Activated CD8-positive, alpha-beta memory T cell treated with anti-CD3 and anti-CD28 coated beads for 36 hours (primary cell): ENCODE measurements around the gene PTP4A1. TPM values are rescaled to one million over a fixed set of nuclear protein-coding genes. Genes with fewer than 3 reads are reported as not detected.
"Not testable (repeated sequence)": the region's sequence is repeated elsewhere in the genome, so short reads cannot be mapped to it uniquely, and the experiment has no call there.

ENCODE experiments used
- CTCF ChIA-PET: fragments of 350-600 bp; sonication (Branson Sonifier 250); formaldehyde crosslinking; loops from one replicate; lab custom pipeline; 2021; ENCODE audit warnings: antibody characterized with exemption; lab: Charles Lee
- POLR2A ChIA-PET: fragments of 350-600 bp; sonication (Branson Sonifier 250); formaldehyde crosslinking; loops from one replicate; lab custom pipeline; 2021; ENCODE audit warnings: antibody characterized with exemption; lab: Charles Lee
- total RNA-seq, 2 experiments: library from RNA; stranded (reverse); gene quantifications; one replicate each; pipeline ENCODE4 v1.2.3, GENCODE V29; 2021

Gene PTP4A1
- total RNA-seq, 2 experiments from 2014 or later, result 87.9 to 96.6 TPM

- ChIA-PET POLR2A (no interaction called here), CTCF (interaction anchor here (1.1 kb wide), 1 partner anchor 24 kb away, joined by 3 read pairs; no protein-coding TSS in a partner anchor)
These were observed 6.5 kb downstream of the PTP4A1 start for GRCh38 chr6:63578757-63579156.

GRCh38 chr6:63579937-63580703 lies 7.8 kb downstream of the PTP4A1 start:
- ChIA-PET CTCF (interaction anchor here (1.1 kb wide), 1 partner anchor 25 kb away, joined by 3 read pairs; no protein-coding TSS in a partner anchor), POLR2A (no interaction called here)

- ChIA-PET CTCF (no interaction called here), POLR2A (no interaction called here)
These were observed 8.4 kb downstream of the PTP4A1 start for GRCh38 chr6:63580704-63580961.

- POLR2A ChIA-PET, result no interaction called here
- CTCF ChIA-PET, result no interaction called here
These were observed 9.2 kb downstream of the PTP4A1 start for GRCh38 chr6:63581355-63582013.

DNA sequence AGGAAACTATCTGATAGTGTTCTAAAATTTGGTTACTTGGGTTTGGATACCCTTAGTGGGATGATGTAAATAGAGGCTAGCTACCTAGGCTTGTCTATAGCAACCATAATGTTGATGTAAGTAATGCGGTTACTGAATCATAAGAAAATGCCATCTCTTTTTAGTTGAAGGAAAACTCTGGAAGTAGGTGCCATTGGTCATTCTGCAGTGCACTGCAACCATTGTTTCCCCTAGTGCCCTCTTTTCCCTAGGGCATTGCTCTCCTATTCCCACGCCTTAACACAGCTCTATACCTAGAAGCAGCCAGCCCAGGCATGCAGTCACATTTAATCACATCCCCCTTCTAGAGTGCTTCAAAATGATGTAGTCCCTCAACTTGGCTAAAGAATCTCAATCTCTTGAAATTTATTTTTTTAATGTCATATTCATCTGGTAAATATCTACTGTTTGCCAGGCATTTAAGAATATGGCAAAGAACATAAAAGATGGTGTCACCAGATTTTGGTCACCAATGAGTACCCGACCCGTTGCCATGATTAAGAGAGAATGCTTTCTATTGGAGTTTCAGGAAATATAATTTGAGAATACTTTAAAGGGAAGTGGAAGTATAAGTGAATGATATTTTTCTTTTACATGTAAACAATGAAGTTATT lies 10.4 kb downstream of the PTP4A1 start:
- CTCF ChIA-PET, result interaction anchor here (1.1 kb wide), 1 partner anchor 18 kb away, joined by 3 read pairs; no protein-coding TSS in a partner anchor

DNA sequence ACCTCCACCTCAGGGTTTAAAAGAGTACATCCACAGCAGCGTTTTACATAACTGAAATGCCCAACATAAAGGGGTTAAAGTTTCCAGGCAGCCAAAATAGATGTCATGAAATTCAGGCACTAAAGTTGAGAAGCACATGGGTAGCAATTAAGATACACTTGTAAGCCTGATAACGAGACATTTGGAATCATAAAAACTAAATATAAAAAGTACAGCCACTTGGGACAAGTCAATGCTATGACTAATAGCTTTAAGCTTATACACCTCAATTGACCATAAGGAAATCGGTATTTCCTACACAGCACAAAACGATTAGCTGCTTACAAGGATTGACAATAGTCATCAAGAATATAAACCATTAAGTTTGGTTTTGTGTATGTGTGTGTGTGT lies 11.8 kb downstream of the PTP4A1 start:
- ChIA-PET CTCF (interaction anchor here (1.1 kb wide), 1 partner anchor 17 kb away, joined by 3 read pairs; no protein-coding TSS in a partner anchor), POLR2A (no interaction called here)

More for the DNA sequence above, 10.4 kb downstream of the PTP4A1 start:
- POLR2A ChIA-PET, result no interaction called here

DNA sequence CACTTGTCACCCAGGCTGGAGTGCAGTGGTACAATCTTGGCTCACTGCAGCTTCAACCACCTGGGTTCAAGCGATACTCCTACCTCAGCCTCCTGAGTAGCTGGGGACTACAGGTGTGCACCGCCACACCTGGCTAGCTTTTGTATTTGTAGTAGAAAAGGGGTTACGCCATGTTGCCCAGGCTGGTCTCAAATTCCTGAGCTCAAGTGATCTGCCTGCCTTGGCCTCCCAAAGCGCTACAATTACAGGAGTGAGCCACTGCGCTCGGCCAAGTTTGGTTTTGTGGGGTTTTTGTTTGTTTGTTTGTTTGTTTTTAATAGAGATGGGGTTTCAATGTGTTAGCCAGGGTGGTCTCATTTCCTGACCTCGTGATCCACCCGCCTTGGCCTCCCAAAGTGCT lies 12.3 kb downstream of the PTP4A1 start:
- POLR2A ChIA-PET, result no interaction called here

GRCh38 chr6:63585652-63586051 lies 13.4 kb downstream of the PTP4A1 start:
- CTCF ChIA-PET, POLR2A ChIA-PET: not testable (repeated sequence)

More for the DNA sequence above, 12.3 kb downstream of the PTP4A1 start:
- CTCF ChIA-PET, result no interaction called here

GRCh38 chr6:63589952-63590411 lies 17.7 kb downstream of the PTP4A1 start:
- ChIA-PET CTCF (no interaction called here), POLR2A (no interaction called here)

DNA sequence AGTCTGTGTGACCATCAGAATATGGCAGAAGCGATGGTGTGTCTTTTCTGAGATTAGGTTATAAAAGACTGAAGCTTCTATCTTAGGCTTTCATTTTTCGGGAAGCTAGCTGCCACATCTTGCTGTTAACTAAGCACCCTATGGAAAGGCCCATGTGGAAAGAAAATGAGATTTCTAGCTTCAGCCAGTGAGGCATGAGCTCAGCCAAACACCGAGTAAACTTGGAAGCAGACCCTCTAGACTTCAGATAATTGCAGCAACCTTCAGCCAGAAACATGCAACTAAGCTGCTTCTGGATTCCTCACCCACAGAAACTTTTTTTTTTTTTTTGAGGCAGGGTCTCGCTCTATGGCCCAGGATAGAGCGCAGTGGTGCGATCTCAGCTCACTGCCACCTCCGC lies 20.6 kb downstream of the PTP4A1 start:
- ChIA-PET CTCF (no interaction called here), POLR2A (no interaction called here)

DNA sequence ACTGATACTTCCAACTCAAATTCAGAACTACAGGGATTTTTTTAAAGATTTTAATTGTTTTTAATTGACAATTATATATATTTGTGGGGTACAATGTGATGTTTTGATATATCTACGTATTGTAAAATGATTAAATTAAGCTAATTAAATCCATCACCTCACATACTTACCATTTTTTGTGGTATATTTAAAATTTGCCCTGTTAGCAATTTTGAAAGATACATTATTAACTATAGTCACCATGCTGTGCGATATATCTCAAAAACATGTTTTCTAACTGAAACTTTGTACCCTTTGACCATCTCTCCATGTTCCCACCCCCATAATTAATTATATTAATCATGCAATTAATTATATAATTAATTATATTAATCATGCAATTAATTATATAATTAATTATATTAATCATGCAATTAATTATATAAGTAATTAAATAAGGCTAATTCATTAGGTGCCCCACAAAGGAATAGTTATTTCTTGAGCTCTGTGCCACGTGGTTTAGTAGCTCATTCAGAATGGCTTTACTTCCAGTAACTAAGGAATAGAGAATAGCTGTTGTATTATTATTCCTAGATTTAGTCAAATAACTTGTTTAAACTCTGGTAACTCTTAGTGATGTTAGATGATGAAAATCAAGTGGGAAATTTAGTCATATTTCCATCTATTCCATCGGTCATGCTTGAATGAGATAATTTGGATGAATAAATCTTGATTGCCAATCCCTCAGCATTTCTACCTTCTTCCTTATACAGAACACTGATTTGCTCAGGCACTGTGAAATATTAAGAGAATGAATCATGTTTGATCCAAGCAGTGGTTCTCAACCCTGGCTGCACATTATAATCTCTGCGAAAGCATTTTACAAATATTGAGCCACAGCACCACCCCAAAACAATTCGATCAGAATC lies 25.1 kb downstream of the PTP4A1 start:
- CTCF ChIA-PET, result interaction anchor here (1.1 to 2.6 kb wide), 4 partner anchors 10 to 168 kb away, joined by 3 to 22 read pairs (median 4); no protein-coding TSS in a partner anchor

DNA sequence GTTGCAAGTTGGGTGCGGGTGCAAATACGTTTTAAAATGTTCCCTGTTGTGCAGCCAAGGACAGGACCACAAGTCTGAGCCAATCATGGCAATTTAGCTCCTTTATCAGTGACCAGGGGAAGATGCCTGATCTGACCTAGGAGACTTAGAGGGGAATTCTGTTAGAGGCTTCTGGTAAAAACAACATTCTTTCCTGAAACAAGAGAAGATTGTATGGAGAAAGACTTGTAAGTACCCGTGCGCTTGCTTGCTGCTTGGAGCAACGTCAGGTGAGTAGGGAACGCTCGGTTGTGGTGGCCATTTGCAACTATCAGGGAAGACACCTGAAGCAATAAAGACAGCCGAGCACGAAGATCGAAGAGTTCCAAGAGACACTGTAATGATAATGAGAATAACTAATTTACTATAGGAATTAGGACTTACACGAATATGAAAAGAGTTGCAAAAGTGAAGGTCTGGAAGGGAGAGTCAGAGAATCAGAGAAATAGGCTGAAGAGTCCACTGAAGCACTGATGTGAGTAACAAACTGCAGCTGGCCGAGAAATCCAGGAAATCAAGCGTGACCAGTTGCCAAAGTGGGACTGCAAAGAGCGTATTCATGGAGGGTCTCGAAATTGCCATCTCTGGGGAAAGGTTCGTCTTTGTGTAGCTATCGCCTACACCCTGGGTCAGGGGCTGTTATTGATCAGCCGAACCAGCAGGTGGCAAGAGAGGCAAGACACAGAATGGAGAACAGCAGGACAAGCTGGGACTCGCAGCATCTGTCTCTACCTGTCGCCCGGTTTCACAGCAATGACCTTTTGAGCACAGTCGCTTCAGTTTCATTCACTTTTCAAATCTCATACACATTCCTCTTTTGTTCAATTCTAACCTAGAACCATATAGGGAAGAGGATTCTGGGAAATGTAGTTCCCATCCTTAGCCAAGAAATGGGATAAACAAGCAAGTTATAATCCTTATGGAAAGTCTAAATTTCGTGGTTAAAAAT lies 26.1 kb downstream of the PTP4A1 start:
- POLR2A ChIA-PET, result no interaction called here

More for the DNA sequence above, 25.1 kb downstream of the PTP4A1 start:
- POLR2A ChIA-PET, result interaction anchor here (1.0 kb wide), 1 partner anchor 24 kb away, joined by 3 read pairs; no protein-coding TSS in a partner anchor

DNA sequence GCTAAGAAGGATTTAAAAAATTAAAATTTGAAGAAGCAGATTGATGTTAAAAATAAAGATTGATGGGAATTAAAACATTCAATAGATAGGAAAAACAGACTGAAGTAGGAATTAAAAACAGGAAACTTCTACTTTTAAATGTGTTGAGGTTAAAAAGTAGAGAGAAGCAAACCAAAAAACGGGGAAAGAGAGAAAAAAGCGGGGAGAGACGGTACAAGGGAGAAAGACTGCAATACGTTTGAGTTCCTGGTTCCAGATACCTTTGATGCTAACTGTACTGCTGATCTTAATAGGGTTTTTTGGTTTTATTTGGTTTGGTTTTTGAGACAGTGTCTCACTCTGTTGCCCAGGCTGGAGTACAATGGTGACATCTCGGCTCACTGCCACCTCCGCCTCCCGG lies 27.0 kb downstream of the PTP4A1 start:
- CTCF ChIA-PET, result interaction anchor here (0.6 to 2.6 kb wide), 16 partner anchors 17 to 227 kb away, joined by 3 to 22 read pairs (median 4); partner anchors contain the start of gene PHF3
- POLR2A ChIA-PET, result no interaction called here

More for the DNA sequence above, 26.1 kb downstream of the PTP4A1 start:
- CTCF ChIA-PET, result interaction anchor here (0.6 to 2.6 kb wide), 20 partner anchors 9 to 228 kb away, joined by 3 to 22 read pairs (median 4); partner anchors contain the start of gene PHF3

- POLR2A ChIA-PET, result no interaction called here
- CTCF ChIA-PET, result interaction anchor here (0.8 to 1.2 kb wide), 3 partner anchors 26 to 169 kb away, joined by 3 read pairs; no protein-coding TSS in a partner anchor
These were observed 27.9 kb downstream of the PTP4A1 start for GRCh38 chr6:63600136-63600535.

DNA sequence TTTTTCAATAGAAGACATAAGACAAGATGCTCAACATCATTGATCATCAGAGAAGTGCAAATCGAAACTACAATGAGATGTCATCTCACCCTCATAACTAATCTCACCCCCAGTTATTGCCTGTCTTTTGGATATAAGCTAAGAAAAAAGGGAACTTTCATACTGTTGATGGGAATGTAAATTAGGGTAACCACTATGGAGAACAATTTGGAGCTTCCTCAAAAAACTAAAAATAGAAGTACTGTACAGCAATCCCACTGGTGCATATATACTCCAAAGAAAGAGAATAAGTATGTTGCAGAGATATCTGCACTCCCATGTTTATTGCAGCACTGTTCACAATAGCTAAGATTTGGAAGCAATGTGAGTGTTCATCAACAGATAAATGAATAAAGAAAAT lies 37.0 kb downstream of the PTP4A1 start:
- POLR2A ChIA-PET, result no interaction called here

DNA sequence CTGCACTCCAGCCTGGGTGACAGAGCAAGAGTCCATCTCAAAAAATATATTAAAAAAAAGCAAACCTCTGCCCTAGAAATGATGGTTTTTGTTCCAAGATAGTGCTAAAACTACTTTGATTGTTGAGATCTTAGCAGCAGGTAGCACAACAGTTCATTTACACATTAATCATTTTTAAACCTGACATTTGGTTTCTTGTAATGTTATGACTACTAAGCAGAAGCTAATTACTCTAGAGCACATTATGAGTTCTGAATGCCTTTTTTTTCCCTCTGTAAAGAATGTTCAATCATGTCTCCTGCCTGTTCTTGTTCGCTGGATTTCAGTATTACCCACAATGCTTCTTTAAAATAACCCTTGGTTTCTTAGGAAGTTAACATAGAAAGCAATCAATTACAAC lies 38.7 kb downstream of the PTP4A1 start:
- POLR2A ChIA-PET, result no interaction called here

More for the DNA sequence above, 37.0 kb downstream of the PTP4A1 start:
- CTCF ChIA-PET, result no interaction called here

GRCh38 chr6:63611560-63611959 lies 39.3 kb downstream of the PTP4A1 start:
- POLR2A ChIA-PET, result no interaction called here
- CTCF ChIA-PET, result no interaction called here

More for the DNA sequence above, 38.7 kb downstream of the PTP4A1 start:
- CTCF ChIA-PET, result no interaction called here
